ENCODE data around the gene ATP7B. TPM values are rescaled to one million over a fixed set of nuclear protein-coding genes. Genes with fewer than 3 reads are reported as not detected.

Gene ATP7B
- total RNA-seq, 2 experiments from 2014 or later: 0.85 to 1.2 TPM

DNA sequence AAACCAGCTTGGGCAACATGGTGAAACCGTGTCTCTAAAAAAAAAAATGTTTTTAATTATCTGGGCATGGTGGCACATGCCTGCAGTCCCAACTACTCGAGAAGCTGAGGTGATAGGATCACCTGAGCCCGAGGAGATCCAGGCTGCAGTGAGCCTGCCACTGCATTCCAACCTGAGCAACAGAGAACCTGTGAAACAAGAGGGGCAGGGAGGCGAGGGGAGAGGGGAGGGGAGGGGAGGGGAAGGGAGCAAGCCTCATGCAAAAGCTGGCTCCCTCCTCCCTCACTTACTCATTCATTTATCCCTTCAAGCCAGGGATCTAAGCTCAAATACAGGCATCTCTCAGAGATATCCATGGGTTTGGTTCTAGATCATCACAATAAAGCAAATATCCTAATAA, 8.9 kb downstream of the ATP7B start:
- Mint-ChIP-seq H3K9me3 (no peaks in the 10 kb centered on the region), H3K27ac (no peak overlapping the region), H3K4me1 (ENCODE audit: low read depth) (peaks cover 4% of the 10 kb centered on the region), H3K27me3 (peaks cover 8% of the 10 kb centered on the region), H3K4me3 (no peak overlapping the region), H3K36me3 (ENCODE audit: low read depth) (no peaks in the 10 kb centered on the region)
- Histone ChIP-seq H3K27me3 (ENCODE audit: control insufficient read depth in 1 of 2, insufficient read depth in 2 of 2, low read length in 2 of 2) (peaks cover 4 to 5% of the 10 kb centered on the region in 2 experiments), H3K27ac (ENCODE audit: low read depth in 1 of 2, low read length in 2 of 2) (no peak overlapping the region), H3K4me3 (ENCODE audit: low read length) (no peak overlapping the region), H3K36me3 (ENCODE audit: insufficient read depth, low read length) (no peaks in the 10 kb centered on the region), H3K9me3 (ENCODE audit: control insufficient read depth in 1 of 2, insufficient read depth in 1 of 2, low read length in 2 of 2) (no peaks in the 10 kb centered on the region), H3K4me1 (ENCODE audit: insufficient read depth, low read length) (no peaks in the 10 kb centered on the region)
- ATAC-seq (ENCODE audit: poor library complexity) (no peak), DNase-seq (no peak)
- POLR2A ChIA-PET: no interaction called here
- CTCF ChIA-PET: interaction anchor here (0.6 kb wide), 1 partner anchor 138 kb away, joined by 3 read pairs; no protein-coding TSS in a partner anchor
- no peak for TF ChIP-seq CTCF (IDR thresholded peaks at IDR 0.05)
- intact Hi-C loops (cut with DNase I, micrococcal nuclease): loop anchor here in 1 of 2 experiments (10.0 kb wide), 1 partner anchor 652 kb away; the partner anchor contains the start of gene SUGT1

- Mint-ChIP-seq H3K9me3 (no peaks in the 10 kb centered on the region), H3K4me1 (ENCODE audit: low read depth) (peaks cover 4% of the 10 kb centered on the region), H3K27ac (no peak overlapping the region), H3K4me3 (no peak overlapping the region), H3K36me3 (ENCODE audit: low read depth) (no peaks in the 10 kb centered on the region), H3K27me3 (peaks cover 8% of the 10 kb centered on the region)
- Histone ChIP-seq H3K36me3 (ENCODE audit: insufficient read depth, low read length) (no peaks in the 10 kb centered on the region), H3K9me3 (ENCODE audit: control insufficient read depth in 1 of 2, insufficient read depth in 1 of 2, low read length in 2 of 2) (no peaks in the 10 kb centered on the region), H3K27ac (ENCODE audit: low read depth in 1 of 2, low read length in 2 of 2) (no peak overlapping the region), H3K4me1 (ENCODE audit: insufficient read depth, low read length) (no peaks in the 10 kb centered on the region), H3K4me3 (ENCODE audit: low read length) (no peak overlapping the region), H3K27me3 (ENCODE audit: control insufficient read depth in 1 of 2, insufficient read depth in 2 of 2, low read length in 2 of 2) (peaks cover 0 to 4% of the 10 kb centered on the region in 2 experiments)
- ATAC-seq (ENCODE audit: poor library complexity): peak; percentile 81
- ChIA-PET CTCF (interaction anchor here (1.1 to 1.7 kb wide), 2 partner anchors 31 to 126 kb away, joined by 4 to 5 read pairs; no protein-coding TSS in a partner anchor), POLR2A (no interaction called here)
- intact Hi-C loops (cut with DNase I, micrococcal nuclease): loop anchor here (1.0 to 10.0 kb wide), 5 partner anchors 126 to 654 kb away; partner anchors contain the start of gene SUGT1 (in 1 of the 2)
- DNase-seq: peak in 5 of 14 experiments; percentile 5 to 61 (median 51)
- TF ChIP-seq CTCF (IDR thresholded peaks at IDR 0.05): peak; percentile 85
These were observed 10.0 kb downstream of the ATP7B start for GRCh38 chr13:52001120-52001731.

DNA sequence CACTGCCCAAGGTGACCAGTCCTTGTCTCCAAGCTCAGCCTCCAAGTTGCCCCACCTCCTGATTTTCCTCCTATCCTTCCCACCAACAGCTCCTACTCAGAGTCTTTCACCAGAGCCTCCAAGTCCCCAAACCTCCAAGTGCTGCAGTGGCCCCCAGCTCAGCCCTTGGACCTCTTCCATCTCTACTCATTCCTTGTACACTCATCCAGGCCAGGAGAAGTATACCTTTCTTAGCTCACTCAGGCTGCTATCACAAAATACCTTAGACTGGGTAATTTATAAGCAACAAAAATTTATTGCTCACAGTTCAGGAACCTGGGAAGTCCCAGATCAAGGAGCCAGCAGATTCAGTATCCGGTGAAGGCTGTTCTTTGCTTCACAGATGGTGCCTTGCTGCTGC, 11.3 kb downstream of the ATP7B start:
- H3K27me3 ChIP-seq (ENCODE audit: control insufficient read depth in 1 of 2, insufficient read depth in 2 of 2, low read length in 2 of 2): peaks cover 0 to 4% of the 10 kb centered on the region in 2 experiments
- DNase-seq: no peak
- intact Hi-C loops (cut with DNase I, micrococcal nuclease): loop anchor here in 1 of 2 experiments (2.0 to 10.0 kb wide), 2 partner anchors 203 to 655 kb away; partner anchors contain the start of gene SUGT1
- no peaks in the 10 kb centered on the region for H3K36me3 ChIP-seq (ENCODE audit: insufficient read depth, low read length)
- Mint-ChIP-seq H3K27me3 (peaks cover 8% of the 10 kb centered on the region), H3K36me3 (ENCODE audit: low read depth) (no peaks in the 10 kb centered on the region), H3K27ac (no peak overlapping the region), H3K4me3 (no peak overlapping the region), H3K9me3 (no peaks in the 10 kb centered on the region), H3K4me1 (ENCODE audit: low read depth) (peaks cover 4% of the 10 kb centered on the region)
- no peaks in the 10 kb centered on the region for H3K9me3 ChIP-seq (ENCODE audit: control insufficient read depth in 1 of 2, insufficient read depth in 1 of 2, low read length in 2 of 2)
- no peaks in the 10 kb centered on the region for H3K4me1 ChIP-seq (ENCODE audit: insufficient read depth, low read length)
- H3K4me3 ChIP-seq (ENCODE audit: low read length): no peak overlapping the region
- ChIA-PET CTCF (interaction anchor here (1.4 to 1.7 kb wide), 3 partner anchors 33 to 714 kb away, joined by 3 to 5 read pairs (median 3); no protein-coding TSS in a partner anchor), POLR2A (no interaction called here)
- H3K27ac ChIP-seq (ENCODE audit: low read depth in 1 of 2, low read length in 2 of 2): no peak overlapping the region
- TF ChIP-seq CTCF (IDR thresholded peaks at IDR 0.05): no peak
- ATAC-seq (ENCODE audit: poor library complexity): no peak

Data from CD4-positive, alpha-beta T cell (primary cell).